ENCODE measurements around the gene USP13. TPM values are rescaled to one million over a fixed set of nuclear protein-coding genes. Genes with fewer than 3 reads are reported as not detected.

USP13 gene
- total and polyA plus RNA-seq, 2 experiments from 2014 or later, result 9.6 to 22.7 TPM

- TF ChIP-seq, protein P1, sequence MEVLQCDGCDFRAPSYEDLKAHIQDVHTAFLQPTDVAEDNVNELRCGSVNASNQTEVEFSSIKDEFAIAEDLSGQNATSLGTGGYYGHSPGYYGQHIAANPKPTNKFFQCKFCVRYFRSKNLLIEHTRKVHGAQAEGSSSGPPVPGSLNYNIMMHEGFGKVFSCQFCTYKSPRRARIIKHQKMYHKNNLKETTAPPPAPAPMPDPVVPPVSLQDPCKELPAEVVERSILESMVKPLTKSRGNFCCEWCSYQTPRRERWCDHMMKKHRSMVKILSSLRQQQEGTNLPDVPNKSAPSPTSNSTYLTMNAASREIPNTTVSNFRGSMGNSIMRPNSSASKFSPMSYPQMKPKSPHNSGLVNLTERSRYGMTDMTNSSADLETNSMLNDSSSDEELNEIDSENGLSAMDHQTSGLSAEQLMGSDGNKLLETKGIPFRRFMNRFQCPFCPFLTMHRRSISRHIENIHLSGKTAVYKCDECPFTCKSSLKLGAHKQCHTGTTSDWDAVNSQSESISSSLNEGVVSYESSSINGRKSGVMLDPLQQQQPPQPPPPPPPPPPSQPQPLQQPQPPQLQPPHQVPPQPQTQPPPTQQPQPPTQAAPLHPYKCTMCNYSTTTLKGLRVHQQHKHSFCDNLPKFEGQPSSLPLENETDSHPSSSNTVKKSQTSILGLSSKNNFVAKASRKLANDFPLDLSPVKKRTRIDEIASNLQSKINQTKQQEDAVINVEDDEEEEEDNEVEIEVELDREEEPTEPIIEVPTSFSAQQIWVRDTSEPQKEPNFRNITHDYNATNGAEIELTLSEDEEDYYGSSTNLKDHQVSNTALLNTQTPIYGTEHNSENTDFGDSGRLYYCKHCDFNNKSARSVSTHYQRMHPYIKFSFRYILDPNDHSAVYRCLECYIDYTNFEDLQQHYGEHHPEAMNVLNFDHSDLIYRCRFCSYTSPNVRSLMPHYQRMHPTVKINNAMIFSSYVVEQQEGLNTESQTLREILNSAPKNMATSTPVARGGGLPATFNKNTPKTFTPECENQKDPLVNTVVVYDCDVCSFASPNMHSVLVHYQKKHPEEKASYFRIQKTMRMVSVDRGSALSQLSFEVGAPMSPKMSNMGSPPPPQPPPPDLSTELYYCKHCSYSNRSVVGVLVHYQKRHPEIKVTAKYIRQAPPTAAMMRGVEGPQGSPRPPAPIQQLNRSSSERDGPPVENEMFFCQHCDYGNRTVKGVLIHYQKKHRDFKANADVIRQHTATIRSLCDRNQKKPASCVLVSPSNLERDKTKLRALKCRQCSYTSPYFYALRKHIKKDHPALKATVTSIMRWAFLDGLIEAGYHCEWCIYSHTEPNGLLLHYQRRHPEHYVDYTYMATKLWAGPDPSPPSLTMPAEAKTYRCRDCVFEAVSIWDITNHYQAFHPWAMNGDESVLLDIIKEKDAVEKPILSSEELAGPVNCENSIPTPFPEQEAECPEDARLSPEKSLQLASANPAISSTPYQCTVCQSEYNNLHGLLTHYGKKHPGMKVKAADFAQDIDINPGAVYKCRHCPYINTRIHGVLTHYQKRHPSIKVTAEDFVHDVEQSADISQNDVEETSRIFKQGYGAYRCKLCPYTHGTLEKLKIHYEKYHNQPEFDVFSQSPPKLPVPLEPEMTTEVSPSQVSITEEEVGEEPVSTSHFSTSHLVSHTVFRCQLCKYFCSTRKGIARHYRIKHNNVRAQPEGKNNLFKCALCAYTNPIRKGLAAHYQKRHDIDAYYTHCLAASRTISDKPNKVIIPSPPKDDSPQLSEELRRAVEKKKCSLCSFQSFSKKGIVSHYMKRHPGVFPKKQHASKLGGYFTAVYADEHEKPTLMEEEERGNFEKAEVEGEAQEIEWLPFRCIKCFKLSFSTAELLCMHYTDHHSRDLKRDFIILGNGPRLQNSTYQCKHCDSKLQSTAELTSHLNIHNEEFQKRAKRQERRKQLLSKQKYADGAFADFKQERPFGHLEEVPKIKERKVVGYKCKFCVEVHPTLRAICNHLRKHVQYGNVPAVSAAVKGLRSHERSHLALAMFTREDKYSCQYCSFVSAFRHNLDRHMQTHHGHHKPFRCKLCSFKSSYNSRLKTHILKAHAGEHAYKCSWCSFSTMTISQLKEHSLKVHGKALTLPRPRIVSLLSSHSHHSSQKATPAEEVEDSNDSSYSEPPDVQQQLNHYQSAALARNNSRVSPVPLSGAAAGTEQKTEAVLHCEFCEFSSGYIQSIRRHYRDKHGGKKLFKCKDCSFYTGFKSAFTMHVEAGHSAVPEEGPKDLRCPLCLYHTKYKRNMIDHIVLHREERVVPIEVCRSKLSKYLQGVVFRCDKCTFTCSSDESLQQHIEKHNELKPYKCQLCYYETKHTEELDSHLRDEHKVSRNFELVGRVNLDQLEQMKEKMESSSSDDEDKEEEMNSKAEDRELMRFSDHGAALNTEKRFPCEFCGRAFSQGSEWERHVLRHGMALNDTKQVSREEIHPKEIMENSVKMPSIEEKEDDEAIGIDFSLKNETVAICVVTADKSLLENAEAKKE (CRISPR knock-in tag; IDR thresholded peaks at IDR 0.05), result no peak
- no peak for TF ChIP-seq EZH2phosphoT487 (IDR thresholded peaks at IDR 0.05; ENCODE audit: unreplicated experiment)
- no peak for TF ChIP-seq REST (IDR thresholded peaks at IDR 0.05; ENCODE audit: unreplicated experiment)
Measured at GRCh38 chr3:179765396-179765795, 112.6 kb downstream of the USP13 start (continued).

DNA sequence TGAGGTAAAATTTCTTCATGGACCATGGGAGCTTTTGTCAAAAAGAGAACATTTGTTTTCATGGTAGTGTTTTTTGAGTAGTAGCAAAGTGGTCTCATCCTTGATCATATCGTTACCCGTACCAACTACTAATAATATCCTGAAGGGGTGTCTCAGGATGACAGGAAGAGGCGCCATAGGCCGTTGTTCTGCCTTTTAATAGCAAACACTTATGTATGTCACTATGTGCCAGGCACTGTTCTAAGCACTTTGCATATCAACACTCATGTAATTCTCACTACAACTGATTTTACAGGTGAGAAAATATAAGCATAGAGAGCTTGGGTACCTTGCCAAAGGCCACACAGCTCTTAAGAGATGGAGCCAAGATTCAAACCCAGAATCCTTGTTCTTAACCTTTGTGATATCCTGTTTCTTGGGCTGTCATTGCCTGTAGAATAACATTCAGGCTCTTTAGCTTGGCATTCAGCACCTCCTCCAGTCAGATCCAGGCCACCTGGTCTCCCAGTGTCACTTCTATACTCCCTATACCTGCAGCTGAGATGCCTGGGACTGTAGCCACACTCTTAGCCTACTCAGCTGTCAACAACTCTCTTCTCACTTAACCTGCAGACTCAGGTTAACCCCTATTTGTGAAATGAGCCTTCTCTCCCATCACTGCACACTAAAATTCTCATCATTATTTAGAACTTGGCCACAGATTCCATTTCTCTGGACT lies 113.7 kb downstream of the USP13 start:
- Histone ChIP-seq H3K4me3 (no peak overlapping the region), H3K9me2 (ENCODE audit: insufficient read depth) (0 out of 2 replicates have a peak, but pooled peaks cover 6% of the 10 kb centered on the region), H3K4me2 (no peak overlapping the region), H3F3A (replicated peaks; ENCODE audit: low read depth) (no peaks in the 10 kb centered on the region; the same call in 1 of the 2 replicates), H3K79me2 (replicated peaks; ENCODE audit: insufficient read depth) (no peaks in the 10 kb centered on the region), H2AFZ (no peak overlapping the region), H3K27me3 (ENCODE audit: insufficient read depth) (no peaks in the 10 kb centered on the region), H3K27ac (ENCODE audit: low read depth) (no peak overlapping the region), H3K36me3 (ENCODE audit: insufficient read depth) (peaks cover 7% of the 10 kb centered on the region), H4K20me1 (replicated peaks; ENCODE audit: insufficient read depth) (peaks cover 2% of the 10 kb centered on the region; the same call in 1 of the 2 replicates), H3K4me1 (ENCODE audit: insufficient read depth) (peaks cover 8% of the 10 kb centered on the region; the same call in 1 of the 2 replicates)
- H3K27ac Mint-ChIP-seq, result no peak overlapping the region
- DNase-seq (ENCODE audit: low spot score) (no peak), ATAC-seq (no peak)
- H3K36me3 Mint-ChIP-seq (ENCODE audit: low read depth), result peaks cover 33% of the 10 kb centered on the region
- peaks cover 12% of the 10 kb centered on the region for H3K4me1 Mint-ChIP-seq
- H3K4me3 Mint-ChIP-seq, result no peak overlapping the region
- no peaks in the 10 kb centered on the region for H3K27me3 Mint-ChIP-seq (ENCODE audit: insufficient read depth, low read depth, poor library complexity)
- H3K9me3 Mint-ChIP-seq, result no peaks in the 10 kb centered on the region
- no peak for TF ChIP-seq EZH2phosphoT487 (IDR thresholded peaks at IDR 0.05; ENCODE audit: unreplicated experiment)
- TF ChIP-seq ZNF331 (CRISPR knock-in tag; IDR thresholded peaks at IDR 0.05; ENCODE audit: low read depth), result no peak
- no peak for TF ChIP-seq REST (IDR thresholded peaks at IDR 0.05; ENCODE audit: unreplicated experiment)
- no peak for TF ChIP-seq CTCF (conservative IDR thresholded peaks at IDR 0.05; ENCODE audit: low read depth in 2 of 2)
- TF ChIP-seq, protein P2, sequence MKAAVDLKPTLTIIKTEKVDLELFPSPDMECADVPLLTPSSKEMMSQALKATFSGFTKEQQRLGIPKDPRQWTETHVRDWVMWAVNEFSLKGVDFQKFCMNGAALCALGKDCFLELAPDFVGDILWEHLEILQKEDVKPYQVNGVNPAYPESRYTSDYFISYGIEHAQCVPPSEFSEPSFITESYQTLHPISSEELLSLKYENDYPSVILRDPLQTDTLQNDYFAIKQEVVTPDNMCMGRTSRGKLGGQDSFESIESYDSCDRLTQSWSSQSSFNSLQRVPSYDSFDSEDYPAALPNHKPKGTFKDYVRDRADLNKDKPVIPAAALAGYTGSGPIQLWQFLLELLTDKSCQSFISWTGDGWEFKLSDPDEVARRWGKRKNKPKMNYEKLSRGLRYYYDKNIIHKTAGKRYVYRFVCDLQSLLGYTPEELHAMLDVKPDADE (IDR thresholded peaks at IDR 0.05), result no peak
